DMS79 (cell line): Measurements from ENCODE around the gene CDHR1.

Experiments used
- DNase-seq: peaks from one replicate; lab custom pipeline; 2025; lab: John Stamatoyannopoulos, UW

Gene CDHR1

DNA sequence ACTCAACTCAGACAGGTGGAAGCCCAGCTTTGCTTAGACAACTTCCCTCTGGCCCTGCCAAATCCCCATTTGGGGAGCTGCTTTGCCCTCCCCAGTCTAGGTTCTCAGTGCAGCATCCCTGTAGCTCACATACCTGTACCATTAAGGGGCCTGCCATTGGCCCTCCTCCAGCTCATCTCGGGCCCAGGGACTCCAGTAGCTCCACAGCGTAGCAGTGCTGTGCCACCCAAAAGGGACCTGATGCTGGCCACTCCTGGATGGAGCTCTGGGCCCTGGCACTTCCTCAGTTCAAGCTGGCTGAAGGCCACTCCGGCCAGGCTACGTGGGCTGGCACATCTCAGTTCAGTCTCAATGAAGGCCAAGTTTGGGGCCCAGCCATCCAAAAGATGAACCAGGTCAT is 39.6 kb downstream of the CDHR1 start:
- DNase-seq, result no peak

DNA sequence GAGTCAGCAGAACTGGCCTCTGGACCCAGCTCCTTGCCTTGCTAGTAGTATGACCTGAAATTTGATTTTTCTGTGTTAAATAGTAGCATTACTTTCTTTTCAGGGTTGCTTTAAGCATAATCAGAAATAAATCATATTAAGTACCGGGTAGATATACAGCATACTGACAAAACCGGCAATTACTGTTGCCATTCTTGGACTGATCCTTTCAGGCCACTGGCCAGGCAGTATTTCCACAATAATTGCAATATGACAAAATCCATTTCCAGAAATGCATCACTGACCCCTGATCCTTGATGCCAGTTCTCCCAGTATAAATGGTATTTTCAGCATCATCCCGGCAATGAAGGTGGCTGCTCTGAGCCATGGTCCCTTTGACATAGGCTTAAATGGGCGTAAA is 40.1 kb downstream of the CDHR1 start:
- no peak for DNase-seq

DNA sequence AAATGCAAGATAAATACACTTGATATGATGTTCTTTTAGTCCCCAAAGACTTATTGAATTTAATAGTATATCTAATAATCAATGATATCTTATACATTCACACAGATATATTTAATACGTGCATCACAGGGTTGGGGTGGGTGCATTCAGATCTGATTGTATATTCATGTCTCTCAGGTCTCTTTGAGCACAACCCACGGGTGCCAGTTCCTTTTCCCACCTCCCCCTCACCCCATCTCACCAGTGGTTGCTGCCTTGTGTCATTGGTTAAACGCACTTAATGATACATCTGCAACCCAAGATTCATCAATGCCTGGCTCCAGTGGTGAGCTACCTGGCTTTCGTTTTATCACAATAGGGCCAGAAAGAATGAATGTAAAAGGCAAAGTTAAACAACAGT is 40.8 kb downstream of the CDHR1 start:
- no peak for DNase-seq

DNA sequence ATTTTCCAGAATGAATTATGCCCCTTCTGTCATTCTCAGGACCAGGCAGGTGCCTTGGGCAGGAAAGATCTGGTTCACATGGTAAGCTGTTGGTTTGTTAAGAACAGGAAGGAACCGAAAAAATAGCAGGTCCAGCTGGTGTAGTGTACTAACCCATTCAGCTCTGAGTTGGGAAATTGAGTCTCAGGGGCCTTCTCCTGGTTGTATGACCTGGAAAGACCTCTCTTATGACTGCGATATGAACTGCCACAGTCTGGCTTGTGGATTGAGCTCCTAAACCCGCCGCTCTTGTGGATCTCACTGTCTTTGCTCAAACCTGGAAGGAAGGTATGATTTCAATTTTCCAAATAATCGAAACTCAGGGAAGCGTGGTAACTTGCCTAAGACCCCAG is 42.5 kb downstream of the CDHR1 start:
- DNase-seq, result no peak

DNA sequence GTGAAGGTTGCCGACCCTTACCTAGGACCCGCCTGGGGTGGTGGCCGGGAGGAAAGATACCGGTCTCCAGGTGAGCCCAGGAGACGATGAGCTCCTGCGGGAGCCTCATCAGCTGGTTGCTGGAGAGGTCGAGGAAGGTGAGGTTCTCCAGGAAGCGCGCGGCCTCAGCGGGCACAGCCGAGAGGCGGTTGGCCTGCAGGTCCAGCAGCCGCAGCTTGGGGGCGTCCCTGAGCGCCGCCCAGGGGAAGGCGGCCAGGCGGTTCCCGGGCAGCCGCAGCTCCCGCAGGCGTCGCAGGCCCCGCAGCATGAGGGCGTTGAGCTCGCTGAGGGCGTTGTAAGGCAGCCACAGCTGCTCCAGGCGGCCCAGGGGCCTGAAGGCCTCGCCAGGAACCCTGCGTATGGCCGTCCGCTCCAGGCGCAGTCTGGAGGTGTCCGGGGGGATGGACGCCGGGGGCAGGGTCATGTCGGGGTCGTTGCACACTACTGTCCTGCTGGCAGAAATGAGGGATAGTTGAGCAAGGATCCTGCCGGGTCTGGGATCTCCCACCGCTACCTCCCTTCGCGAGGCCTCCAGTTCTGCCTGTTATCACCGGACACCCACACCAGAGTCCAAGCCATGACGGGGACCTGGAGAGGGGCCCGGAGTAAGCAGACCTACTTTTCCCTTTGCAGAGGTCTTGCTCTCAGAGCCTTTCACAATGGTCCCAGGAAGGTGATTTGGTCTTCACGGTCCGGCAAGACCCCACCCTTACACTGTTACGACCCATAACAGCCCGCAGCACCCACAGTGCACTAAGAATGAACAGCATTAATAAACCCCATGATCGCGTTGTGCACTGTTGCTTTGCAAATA is 43.1 kb downstream of the CDHR1 start:
- no peak for DNase-seq

DNA sequence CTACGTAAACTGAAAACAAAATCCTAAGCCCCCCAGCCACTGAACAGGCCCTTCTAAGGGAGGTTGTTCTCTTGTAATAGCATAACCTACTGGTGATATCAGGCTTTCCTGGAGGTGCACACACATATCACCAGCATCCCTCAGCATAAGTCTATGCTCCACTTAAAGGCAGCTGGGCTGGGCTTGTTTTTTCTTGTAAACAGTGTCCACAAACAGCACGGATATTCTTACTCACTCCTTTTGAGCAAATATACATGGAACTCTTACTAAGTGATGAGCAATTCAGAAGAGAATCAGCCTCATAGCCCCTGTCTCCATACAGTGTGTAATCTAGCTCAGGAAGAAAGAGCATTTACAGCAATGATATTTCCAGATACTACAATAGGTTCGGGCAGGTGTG is 44.6 kb downstream of the CDHR1 start:
- DNase-seq, result no peak

DNA sequence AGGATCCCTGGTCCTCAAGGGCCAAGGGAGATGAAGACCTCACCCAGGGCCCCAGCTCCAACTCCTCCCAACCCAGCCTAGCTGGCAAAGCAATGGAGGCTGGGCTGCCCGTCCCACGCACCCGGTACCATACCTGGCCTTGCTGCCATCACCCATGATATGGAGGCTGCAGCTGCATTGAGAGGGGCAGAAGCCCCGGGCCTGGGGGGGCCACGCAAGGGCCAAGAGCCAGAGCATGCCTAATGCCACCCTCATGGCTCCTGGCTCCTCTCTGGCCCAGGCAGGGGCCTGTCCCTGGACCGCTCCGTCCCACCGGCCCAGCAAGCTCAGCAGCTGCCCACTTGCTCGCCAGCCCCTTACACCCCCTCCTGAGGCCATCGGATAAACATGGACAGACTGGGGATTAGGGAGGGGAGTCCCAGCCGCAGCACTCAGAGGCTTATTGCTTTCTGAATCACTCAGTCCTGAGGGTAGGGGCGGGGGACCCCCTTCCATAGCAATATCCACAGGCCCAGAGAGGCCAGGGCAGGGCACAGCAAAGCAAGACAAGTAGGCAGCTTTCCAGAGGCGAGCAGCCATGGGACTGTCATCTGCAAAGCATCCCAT is 47.0 kb downstream of the CDHR1 start, which contains the start of gene LRIT1:
Gene LRIT1 (minus strand): TSS at position 362 of the 606 bp plus-strand sequence. CDS start 107 bp downstream, at position 255.
- no peak for DNase-seq

DNA sequence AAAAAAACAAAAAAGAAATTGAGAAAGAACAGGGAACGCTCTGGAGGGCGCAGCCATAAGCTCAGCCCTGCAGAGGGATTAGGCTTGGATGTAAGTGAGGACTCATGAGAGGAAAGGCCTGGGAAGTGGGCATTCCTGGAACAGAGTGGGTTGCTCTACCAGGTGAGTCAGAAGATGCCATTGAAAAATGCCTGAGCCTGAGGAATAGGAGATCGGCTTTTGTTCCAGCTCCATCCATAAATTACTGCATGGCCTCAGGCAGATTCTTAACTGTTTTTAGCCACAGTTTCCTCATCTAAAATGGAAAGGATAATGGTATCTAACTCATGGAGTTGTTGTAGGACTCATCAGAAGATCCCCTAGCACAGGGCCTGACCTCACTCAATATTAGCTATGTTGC is 49.4 kb downstream of the CDHR1 start:
- no peak for DNase-seq

DNA sequence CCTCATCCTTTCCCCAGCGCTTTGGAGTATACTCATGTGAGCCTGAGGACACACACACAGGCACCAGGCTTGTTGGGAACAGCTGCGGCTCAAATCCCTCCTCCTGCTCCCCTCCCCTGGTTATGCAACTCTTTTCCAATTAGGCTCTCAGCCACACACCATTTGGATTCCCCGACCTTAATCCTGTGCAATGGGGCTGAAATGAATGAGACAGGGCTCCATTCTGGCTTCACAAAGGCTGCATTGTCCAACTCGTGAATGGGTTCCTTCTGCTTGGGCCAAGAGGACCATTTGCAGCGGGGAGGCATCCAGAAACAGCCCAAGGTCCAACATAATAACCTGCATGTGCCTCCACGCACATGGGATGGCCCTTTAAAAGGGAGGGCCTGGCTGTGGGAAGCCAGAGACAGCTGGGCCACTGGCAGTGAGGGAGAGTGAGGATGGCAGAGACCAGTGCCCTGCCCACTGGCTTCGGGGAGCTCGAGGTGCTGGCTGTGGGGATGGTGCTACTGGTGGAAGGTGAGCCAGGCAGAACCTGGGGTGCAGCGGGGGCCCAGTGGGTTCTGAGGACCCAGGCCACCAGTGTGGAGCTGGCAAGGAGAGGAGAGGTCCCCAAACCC is 50.4 kb downstream of the CDHR1 start, which contains the start of gene RGR:
Gene RGR (plus strand): TSS at position 403 of the 620 bp plus-strand sequence. CDS start 38 bp downstream, at position 441.
- no peak for DNase-seq

DNA sequence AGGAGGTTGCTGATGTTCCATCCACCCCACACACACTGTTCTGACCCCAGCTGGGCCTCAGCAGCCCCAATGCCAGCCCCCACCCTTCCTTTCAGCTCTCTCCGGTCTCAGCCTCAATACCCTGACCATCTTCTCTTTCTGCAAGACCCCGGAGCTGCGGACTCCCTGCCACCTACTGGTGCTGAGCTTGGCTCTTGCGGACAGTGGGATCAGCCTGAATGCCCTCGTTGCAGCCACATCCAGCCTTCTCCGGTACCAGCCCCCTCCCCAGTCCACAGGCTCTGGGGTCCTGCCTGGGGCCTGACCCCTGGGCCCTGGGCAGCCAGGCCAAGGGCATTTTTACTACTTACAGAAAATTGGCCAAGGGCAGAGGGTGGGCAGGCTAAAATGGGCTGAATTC is 53.2 kb downstream of the CDHR1 start:
- no peak for DNase-seq

DNA sequence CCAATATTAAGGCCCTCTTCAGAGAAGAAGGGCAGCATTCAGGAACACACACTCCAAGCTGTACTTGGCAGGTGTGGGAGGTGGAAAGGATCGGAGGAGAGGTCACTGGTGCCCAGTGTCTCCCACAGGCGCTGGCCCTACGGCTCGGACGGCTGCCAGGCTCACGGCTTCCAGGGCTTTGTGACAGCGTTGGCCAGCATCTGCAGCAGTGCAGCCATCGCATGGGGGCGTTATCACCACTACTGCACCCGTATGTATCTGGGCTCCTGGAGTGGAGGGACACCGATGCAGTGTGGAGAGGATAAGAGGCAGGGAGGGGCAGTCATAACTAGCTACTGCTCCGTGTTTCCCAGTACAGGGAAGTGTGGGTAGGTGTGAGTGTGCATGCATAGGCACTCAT is 54.5 kb downstream of the CDHR1 start:
- no peak for DNase-seq

DNA sequence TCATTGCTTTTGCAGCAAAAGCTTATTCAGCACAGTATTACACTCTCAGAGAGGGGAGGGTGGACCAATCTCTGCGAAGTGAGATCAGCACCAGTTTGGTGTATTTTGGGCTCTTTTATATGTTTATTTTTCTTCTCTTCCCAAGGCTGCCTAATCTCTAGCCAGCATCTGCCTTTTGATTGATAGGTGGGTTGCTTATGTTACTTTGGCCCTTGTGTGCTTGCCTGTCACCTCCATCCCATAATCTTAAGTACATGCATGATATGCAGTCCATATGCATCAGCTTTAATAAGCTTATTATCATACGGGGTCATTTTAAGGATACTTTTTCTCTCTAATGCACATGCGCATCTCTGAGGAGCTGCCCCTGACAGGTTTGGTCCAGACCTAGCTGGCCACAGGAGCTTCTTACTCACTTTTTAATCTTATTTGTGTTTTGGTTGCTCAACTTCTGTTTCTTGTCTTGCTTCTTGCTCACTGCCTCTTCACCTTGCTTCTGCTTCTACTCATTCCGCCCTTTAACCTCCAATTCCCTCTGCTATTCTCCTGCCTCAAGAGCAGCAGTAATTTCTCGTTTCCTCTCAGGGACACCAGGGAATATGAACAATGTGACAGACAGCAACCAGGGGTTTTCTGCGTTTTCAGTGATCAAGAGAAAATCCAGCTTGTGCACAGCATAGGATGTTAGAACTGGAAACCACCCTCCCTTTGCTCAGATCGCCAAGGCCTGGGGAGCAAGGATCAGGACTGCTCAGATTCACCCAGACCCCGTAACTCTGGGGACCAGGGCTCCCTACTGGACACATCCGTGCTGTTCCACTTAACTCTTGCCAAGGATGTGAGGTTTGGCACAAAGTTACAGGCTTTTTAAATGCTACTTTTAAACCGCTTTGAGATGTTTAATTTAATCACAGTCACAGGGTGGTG is 60.5 kb downstream of the CDHR1 start:
- no peak for DNase-seq

DNA sequence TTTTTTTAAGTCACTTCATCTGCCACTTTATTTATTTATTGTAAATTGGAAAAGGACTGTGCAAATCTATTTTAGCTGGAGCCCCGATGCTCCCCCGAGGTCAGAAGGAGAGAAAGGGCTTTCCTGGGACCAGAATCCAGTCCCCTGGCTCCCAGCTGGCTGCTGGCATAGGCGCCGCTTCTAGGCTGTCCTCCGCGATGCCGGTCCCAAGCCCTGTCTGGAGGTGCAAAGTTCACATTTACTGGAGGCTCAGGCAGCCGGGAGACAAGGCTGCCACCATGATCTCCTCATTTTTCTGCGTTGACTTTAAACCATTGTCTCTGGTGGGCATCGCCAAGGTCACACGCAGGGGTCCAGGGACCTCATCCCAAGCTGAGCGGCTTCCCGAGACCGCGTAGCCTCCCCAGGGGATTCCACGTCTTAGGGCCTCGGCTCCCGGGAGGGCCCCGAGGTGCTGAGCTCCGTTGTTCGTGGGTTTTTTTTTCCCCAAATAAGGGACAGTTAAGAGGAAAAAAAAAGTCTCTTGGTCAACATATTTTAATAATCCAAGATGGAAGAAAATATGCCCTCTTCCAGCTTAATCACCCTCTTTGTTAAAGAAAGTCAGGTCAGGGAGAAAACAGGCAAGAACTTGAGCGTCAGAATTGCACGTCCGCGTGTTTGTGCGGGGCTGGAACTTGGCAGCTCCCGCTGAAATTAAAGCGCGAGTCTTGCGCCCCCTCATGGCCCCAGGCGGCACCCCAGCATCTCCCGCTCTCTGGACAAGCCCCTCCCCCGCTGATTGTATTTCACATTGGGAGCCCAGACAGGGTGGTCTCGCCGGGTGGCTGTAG is 62.4 kb downstream of the CDHR1 start:
- no peak for DNase-seq

DNA sequence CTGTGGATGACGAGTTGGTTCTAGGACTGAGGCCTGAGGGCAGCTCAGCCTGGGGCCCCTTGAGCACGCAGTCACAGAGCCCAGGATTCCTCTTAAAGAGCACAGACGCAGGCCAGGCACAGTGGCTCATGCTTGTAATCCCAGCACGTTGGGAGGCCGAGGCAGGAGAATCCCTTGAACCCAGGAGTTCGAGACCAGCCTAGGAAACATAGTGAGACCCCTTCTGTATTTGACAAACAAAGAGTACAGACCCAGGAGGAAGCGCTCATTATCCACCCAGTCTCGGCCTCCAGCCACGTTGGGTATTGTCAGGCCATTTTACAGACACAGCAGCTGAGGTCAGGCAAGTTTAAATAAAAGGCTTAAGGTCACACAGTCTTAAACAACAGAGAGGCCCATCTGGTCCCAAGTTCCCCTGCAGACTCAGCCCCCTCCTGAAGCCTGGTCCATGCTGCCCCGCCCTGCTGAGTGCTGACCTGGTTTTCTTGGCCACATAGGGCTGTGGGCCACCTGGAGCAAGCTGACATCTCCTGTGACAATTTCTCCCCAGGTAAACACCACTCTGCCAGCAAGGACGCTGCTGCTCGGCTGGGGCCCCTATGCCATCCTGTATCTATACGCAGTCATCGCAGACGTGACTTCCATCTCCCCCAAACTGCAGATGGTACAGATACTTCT is 63.1 kb downstream of the CDHR1 start:
- DNase-seq, result no peak

DNA sequence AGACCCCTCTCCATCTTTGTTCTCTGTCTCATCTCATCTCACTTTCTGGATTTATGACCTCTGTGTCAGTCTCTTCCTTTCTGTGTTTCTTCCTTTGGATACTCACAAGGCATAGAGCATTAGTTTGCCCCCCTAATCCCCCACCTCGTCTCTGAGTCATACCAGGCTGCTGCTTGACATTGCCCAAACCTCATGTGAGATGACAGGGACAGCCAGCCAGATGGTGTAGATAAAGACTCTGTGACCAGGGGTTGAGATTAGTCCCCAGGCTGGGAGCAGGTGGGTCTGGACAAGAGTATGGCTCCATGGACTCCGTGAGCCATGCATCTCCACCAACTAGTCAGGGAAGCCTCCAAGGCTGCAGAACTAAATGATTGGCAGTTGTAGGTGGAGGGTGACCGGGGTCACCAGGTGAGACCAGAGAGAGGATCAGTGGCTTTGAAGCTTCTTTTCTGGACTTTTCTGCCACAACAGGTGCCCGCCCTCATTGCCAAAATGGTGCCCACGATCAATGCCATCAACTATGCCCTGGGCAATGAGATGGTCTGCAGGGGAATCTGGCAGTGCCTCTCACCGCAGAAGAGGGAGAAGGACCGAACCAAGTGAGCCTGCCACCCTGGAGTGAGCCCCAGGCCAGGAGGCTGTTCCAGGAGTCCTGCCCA is 63.8 kb downstream of the CDHR1 start:
- no peak for DNase-seq

DNA sequence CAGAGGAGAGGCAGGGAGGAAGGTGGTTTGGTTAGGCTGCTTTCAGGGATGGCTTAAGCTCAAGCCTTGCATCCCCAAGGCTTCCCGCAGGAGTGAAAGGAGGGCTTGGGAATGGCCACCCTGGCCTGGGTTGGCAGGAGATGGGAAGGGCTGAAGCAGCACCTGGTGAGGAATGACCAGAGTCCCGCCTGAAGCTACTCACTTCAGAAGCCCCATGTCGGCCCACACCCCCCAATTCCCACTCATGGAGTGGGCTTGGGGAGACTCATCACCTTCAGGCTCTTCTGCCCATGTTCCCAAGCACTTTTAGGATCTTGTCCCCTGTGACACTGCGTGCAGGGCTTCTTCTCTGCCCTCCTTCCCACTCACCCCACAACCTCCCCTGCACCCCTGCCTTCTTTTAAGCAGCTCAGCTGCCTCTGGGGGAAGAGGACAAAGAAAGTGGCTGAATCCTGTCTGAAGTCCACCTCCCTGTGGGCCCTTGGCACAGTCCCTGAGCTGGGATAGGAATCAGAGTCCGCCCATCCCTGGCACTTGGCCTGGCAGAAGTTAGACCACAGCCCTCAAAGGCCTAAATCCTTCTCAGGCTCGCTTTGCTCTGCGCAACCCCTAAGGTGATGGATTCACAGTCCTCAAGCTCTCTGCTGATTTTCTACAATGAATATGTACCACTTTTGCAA is 67.0 kb downstream of the CDHR1 start:
- no peak for DNase-seq

DNA sequence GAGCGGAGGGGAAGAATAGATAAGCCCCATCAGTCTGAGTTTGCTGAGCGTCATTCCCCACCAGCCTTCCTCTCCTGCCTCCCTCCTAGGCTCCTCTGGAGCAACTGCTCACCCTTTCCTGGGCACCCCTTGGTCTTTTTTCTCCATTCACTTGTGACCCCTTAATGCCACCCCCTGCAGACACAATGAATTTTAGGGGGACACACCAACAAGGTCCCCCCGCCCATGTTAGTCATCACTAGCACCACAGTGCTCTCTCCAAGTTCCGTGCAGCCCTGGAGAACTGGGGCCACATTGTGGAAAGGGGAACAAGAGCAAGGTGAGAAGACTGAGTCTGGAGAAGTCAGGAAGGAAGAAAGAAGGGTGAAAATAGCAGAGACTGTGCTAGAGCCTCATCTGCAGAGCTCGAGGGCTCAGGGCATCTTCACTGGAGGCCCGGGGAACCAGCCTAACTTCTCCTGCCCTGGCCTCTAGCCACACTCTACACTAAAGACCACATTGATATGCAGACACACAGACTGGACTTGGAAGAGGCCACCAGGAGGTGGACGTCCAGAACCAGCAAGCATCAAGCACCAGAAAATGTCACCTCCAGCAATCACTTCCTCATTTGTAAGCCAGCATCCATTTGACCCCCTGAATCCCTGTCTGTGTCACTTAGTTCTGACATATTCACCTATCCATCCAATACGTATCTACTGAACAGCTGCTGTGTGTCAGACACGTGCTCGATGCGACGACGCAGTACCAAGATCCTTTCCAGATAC is 68.0 kb downstream of the CDHR1 start:
- DNase-seq, result no peak

DNA sequence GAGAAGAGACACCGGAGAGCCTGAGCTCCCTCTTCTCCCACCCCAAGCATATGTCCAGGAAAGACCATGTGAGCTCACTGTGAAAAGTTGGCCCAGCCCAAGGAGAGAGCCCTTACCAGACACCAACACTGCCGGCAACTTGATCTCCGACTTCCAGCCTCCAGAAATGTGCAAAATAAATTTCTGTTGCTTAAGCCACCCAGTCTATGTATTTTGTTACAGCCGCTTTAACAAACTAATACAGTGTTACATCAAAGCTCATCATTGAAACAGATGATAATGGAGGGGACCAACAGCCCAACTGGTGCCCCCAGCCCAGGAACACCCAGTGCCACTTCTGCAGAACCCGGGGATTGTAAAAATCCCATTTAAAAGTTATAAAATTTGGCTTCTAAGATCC is 69.4 kb downstream of the CDHR1 start:
- DNase-seq, result no peak
